Measurements from ENCODE around the gene PLA2G12A.

The PLA2G12A gene

GRCh38 chr4:109676886-109677285, 53.0 kb downstream of the PLA2G12A start:
- DNase-seq, result no peak

- DNase-seq, result no peak
These were observed 54.0 kb downstream of the PLA2G12A start for GRCh38 chr4:109675843-109676242.

GRCh38 chr4:109675181-109675580, 54.7 kb downstream of the PLA2G12A start:
- no peak for DNase-seq

GRCh38 chr4:109673303-109673702, 56.6 kb downstream of the PLA2G12A start:
- no peak for DNase-seq

GRCh38 chr4:109672169-109672930, 57.5 kb downstream of the PLA2G12A start:
- no peak for DNase-seq

- DNase-seq, result no peak
These were observed 58.5 kb downstream of the PLA2G12A start for GRCh38 chr4:109671350-109671749.

- DNase-seq, result peak; percentile 67
These were observed 63.9 kb downstream of the PLA2G12A start for GRCh38 chr4:109665783-109666485.

GRCh38 chr4:109662771-109663170, 67.1 kb downstream of the PLA2G12A start:
- no peak for DNase-seq

- no peak for DNase-seq
These were observed 67.8 kb downstream of the PLA2G12A start for GRCh38 chr4:109662116-109662515.
